ENCODE measurements around the gene MAST4. TPM values are rescaled to one million over a fixed set of nuclear protein-coding genes. Genes with fewer than 3 reads are reported as not detected.

The MAST4 gene
- total RNA-seq, 1 donor from 2014 or later, result 52.6 TPM

DNA sequence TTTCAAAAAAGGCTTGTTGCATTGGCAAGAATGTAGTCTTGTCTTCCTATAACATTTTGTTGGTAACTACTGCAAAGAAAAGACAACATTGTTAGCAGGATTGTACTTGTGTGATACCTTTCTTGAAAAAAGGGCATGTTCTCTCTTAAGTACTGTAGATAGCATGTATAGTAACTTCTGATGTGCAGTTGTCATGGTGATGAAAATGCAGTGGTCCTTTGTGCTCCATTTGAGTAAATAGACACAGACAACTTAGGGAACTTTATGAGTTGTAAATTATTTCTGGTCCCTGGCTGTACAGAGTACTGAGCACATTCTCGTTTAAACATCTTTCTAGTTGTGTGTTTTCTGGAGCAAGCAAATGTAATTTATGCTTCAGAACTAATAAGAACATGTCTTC is 497.1 kb downstream of the MAST4 start:
- Histone ChIP-seq H3K4me1 (peaks cover 36% of the 10 kb centered on the region), H3K27me3 (no peaks in the 10 kb centered on the region), H3K4me3 (no peak overlapping the region), H3K9me3 (no peaks in the 10 kb centered on the region), H3K36me3 (no peaks in the 10 kb centered on the region), H3K27ac (no peak overlapping the region)
- TF ChIP-seq, protein P1, sequence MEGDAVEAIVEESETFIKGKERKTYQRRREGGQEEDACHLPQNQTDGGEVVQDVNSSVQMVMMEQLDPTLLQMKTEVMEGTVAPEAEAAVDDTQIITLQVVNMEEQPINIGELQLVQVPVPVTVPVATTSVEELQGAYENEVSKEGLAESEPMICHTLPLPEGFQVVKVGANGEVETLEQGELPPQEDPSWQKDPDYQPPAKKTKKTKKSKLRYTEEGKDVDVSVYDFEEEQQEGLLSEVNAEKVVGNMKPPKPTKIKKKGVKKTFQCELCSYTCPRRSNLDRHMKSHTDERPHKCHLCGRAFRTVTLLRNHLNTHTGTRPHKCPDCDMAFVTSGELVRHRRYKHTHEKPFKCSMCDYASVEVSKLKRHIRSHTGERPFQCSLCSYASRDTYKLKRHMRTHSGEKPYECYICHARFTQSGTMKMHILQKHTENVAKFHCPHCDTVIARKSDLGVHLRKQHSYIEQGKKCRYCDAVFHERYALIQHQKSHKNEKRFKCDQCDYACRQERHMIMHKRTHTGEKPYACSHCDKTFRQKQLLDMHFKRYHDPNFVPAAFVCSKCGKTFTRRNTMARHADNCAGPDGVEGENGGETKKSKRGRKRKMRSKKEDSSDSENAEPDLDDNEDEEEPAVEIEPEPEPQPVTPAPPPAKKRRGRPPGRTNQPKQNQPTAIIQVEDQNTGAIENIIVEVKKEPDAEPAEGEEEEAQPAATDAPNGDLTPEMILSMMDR (IDR thresholded peaks at IDR 0.05), result no peak
- ATAC-seq, result no peak
- intact Hi-C loops (cut with DNase I), result no loop called here
- DNase-seq, result no peak

DNA sequence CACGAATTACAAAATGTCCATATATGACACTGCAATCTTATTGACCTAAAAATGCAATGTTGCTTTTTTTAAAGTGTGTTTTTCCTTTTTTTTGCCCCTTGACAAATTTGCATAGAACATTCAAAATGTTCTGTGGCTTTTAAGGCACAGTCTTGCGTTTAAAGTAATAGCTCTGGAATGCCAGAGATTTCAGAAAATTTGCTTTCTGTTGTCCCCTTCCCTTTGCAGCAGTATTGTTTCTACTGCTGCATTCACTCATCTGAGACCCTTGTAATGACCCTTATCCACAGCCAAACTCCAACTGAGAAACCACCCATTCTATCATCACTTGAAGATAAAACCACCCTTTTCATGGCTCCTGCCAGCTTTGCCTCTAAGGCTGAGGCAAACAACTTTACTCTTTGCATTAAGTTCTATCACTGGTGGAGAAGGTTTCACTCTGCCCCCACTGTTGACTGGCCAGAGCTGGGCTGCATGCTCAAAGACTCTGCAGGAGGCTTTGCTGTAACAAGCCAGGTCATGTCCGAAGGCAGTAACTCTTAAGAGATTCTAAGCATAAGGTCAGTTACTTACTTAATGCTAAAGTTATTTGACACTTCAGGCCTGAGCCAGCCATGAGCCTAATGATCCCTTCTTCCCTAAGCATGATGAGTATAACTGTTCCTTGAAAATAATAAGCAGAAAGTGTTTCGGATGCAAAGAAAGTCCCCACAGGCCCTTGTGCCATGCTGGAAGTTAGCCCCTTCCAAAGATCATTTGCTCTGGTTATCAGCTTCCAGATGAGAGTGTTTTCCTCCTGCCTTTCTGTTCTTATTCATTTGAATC is 498.5 kb downstream of the MAST4 start:
- DNase-seq (no peak), ATAC-seq (peak; percentile 68)
- no peaks in the 10 kb centered on the region for H3K9me3 ChIP-seq
- intact Hi-C loops (cut with DNase I), result no loop called here
- H3K27me3 ChIP-seq, result no peaks in the 10 kb centered on the region
- TF ChIP-seq, protein P1 (IDR thresholded peaks at IDR 0.05), result no peak
- no peak overlapping the region for H3K4me3 ChIP-seq
- no peaks in the 10 kb centered on the region for H3K36me3 ChIP-seq
- peak overlapping the region; percentile 53 for H3K27ac ChIP-seq
- peaks cover 30% of the 10 kb centered on the region for H3K4me1 ChIP-seq

DNA sequence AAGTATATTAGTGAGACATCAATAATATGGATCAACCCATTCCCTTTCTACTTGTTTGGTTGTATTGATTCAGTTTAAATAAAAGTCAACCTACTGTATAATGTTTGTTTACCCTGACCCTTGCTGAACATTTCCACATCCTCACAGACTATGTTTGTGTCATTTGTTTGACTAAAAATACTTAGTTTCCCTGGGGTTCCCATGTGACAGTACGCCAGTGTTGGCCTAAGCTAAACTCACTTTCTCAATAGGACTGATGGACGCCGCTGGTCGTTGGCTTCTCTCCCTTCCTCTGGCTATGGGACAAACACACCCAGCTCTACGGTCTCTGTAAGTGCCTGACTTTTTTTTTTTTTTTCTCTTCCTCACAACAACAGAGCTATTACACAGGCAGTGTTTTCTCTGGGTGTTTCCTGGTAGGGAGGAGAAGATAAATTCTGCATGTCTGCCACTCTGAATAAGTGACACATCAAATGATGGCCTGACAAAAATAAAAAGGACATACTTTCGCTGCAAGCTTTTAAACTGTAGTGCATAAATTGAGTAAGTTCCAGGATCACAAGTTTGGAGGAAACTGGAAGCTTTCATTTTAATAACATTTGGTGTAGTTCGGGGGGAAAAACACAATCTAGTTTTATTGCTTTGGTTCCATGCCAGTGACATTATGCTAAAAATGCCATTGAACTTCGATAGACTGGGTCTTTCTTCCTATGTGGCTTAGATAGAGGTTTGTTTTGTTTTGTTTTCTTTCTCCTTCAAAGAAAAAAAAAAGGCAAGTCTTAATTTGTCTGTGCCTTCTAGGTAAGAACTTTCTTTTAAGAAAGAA is 499.4 kb downstream of the MAST4 start:
- peak overlapping the region; percentile 1 for H3K4me3 ChIP-seq
- H3K9me3 ChIP-seq, result no peaks in the 10 kb centered on the region
- TF ChIP-seq, protein P1 (IDR thresholded peaks at IDR 0.05), result no peak
- H3K36me3 ChIP-seq, result no peaks in the 10 kb centered on the region
- H3K27me3 ChIP-seq, result no peaks in the 10 kb centered on the region
- DNase-seq, result peak; percentile 64
- intact Hi-C loops (cut with DNase I), result no loop called here
- peaks cover 28% of the 10 kb centered on the region for H3K4me1 ChIP-seq
- H3K27ac ChIP-seq, result peak overlapping the region; percentile 53
- ATAC-seq, result peak; percentile 92

DNA sequence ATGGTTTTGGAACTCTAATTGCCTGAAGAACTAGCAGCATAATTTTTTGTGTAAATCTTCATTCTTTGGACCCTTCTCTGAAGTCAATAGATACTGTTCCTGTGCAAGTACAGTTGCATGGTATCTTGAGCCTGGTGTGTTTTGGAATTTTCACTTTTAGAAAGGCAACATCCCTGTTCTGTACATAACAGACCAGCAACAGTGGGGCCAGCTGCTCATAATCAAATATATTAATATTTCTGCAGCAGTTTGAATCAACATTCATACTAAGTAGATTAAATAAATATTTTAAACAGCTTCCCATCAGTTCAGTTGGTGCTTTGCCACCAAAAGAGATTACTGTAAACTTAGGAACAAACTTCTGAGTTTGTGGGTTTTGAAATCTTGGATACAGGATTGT is 502.5 kb downstream of the MAST4 start:
- no peak overlapping the region for H3K4me3 ChIP-seq
- H3K27ac ChIP-seq, result no peak overlapping the region
- H3K27me3 ChIP-seq, result no peaks in the 10 kb centered on the region
- peaks cover 22% of the 10 kb centered on the region for H3K36me3 ChIP-seq
- no peaks in the 10 kb centered on the region for H3K9me3 ChIP-seq
- H3K4me1 ChIP-seq, result peaks cover 17% of the 10 kb centered on the region
- intact Hi-C loops (cut with DNase I), result no loop called here
- ATAC-seq (no peak), DNase-seq (no peak)
- TF ChIP-seq, protein P1 (IDR thresholded peaks at IDR 0.05), result no peak

DNA sequence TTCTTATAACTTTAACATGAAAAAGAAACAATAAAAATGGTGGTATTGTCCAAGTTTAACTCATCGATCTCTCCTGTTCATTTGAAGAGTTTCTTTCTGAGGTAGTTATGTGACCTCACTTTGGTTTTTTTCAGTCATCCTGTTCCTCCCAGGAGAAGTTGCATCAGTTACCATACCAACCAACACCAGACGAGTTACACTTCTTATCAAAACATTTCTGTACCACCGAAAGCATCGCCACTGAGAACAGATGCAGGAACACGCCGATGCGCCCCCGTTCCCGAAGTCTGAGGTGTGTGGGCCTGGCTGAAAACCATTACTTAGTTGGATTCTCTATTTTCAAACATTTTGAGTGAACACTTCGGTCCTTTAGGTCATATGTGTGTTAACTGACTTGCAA is 504.1 kb downstream of the MAST4 start:
- ATAC-seq (no peak), DNase-seq (no peak)
- intact Hi-C loops (cut with DNase I), result no loop called here
- Histone ChIP-seq H3K9me3 (no peaks in the 10 kb centered on the region), H3K4me1 (peaks cover 6% of the 10 kb centered on the region), H3K27ac (no peak overlapping the region), H3K4me3 (no peak overlapping the region), H3K27me3 (no peaks in the 10 kb centered on the region), H3K36me3 (peaks cover 34% of the 10 kb centered on the region)
- TF ChIP-seq, protein P1 (IDR thresholded peaks at IDR 0.05), result no peak
